T follicular helper cell (primary cell): ENCODE results near the gene ALDH3A2.
"Not testable (repeated sequence)": the region's sequence is repeated elsewhere in the genome, so short reads cannot be mapped to it uniquely, and the experiment has no call there.

Experiments
- DNase-seq: peaks from one replicate; pipeline ENCODE4 v3.0.0-alpha.2; 2020; ENCODE audit warnings: low read depth

ALDH3A2 gene

DNA sequence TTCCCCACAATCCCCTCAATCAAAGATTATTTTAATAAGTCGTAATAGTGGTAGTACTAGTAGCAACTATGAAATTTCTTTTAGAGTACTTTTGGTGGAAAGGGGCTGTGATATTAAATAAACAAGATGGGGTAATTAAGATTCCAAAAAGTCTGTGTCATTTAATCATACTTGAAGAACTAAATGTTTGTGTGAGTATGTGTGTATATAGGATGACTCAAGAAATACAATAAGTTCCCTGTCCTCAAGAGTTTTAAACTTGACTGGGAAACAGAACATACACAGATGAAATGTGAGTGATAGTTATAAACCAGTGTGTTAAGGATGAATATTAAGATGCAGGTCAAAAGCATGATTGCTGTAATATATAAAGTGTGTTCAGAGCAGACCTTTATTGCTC, 2.3 kb downstream of the ALDH3A2 start:
- no peak for DNase-seq

DNA sequence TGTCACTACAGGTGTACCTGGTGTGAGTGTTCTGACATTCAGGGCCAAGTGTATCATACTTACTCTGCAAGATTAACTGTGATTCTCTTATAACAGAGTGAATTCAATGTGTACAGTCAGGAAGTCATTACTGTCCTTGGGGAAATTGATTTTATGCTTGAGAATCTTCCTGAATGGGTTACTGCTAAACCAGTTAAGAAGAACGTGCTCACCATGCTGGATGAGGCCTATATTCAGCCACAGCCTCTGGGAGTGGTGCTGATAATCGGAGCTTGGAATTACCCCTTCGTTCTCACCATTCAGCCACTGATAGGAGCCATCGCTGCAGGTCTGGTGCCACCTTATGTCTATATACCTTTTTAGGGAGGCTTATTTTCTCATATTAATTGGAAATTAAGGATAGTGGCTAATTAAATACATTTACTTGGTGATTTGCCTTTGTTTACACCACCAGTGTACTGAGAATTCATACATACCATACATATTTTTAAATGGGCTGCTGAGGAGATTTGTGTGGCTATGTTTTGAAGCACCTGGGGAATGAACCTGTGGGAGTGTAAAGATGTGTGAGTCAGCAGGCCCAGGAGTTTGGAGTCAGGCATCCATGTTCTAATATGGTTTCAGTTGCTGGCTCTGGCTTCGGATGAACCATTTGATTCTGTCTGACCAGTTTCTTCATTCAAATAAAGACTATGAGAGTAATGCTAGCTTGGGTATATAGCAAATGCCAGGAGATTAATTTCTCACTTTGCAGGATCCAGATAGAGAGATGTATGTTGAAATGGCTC, 3.1 kb downstream of the ALDH3A2 start:
- no peak for DNase-seq

DNA sequence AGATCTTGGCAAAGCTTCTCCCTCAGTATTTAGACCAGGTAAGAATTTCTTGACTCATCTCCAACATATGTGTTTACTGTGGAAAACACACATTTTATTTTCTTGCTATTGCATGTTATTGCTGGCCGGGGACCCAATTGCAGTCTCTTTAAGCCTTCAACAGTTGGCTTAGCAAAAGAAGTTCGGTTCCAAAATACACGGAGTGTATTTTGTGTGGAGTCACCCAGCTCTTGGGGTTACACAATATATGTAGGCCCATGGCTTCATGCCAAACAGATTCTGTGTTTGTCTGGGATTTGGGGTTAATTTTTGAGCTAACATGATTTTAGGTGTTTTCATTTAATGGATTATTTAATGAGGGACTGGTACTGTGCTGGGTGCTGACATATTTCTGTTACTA, 4.0 kb downstream of the ALDH3A2 start:
- DNase-seq = no peak

DNA sequence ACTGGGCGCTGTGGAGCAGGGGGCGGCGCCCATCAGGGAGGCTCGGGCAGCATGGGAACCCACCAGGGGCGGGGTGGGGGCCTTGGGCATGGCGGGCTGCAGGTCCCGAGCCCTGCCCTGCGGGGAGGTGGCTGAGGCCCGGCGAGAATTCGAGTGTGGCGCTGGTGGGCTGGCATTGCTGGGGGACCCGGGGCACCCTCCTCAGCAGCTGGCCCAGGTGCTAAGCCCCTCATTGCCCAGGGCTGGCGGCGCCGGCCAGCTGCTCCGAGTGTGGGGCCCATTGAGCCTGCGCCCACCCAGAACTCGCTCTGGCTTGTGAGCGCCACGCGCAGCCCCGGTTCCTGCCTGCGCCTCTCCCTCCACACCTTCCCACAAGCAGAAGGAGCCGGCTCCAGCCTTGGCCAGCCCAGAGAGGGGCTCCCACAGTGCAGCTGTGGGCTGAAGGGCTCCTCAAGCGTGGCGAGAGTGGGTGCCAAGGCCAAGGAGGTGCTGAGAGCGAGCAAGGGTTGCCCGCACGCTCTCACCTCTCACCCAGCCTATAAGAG, 5.9 kb downstream of the ALDH3A2 start:
- DNase-seq = no peak

DNA sequence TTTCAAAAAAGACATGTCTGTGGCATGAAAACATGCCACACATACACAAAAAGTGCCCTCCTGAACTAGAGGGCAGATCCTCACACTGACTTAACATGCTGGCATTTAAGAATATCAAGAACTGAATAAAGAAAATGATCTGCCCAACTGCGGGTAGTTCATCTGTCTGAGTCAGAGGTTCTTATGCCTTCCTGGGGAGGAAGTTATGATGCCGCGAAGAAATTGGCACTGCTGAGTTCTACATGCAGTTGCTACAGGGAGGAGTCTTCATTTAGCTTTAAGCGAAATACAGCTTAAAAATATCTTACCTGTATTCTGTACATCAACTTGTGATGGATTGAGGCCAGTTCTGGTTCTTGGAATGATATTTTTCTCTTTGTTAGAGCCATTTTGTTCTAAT, 6.3 kb downstream of the ALDH3A2 start:
- no peak for DNase-seq

DNA sequence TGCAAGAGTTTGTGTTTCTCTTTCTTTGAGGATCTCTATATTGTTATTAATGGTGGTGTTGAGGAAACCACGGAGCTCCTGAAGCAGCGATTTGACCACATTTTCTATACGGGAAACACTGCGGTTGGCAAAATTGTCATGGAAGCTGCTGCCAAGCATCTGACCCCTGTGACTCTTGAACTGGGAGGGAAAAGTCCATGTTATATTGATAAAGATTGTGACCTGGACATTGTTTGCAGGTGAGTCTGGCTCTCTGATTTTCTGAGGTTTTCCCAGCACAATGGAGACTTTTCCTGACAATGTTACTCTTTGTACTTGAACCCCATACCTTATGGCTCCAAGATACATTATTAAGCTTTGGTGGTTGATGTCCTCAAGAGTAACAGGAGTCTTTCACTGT, 7.8 kb downstream of the ALDH3A2 start:
- DNase-seq = no peak

DNA sequence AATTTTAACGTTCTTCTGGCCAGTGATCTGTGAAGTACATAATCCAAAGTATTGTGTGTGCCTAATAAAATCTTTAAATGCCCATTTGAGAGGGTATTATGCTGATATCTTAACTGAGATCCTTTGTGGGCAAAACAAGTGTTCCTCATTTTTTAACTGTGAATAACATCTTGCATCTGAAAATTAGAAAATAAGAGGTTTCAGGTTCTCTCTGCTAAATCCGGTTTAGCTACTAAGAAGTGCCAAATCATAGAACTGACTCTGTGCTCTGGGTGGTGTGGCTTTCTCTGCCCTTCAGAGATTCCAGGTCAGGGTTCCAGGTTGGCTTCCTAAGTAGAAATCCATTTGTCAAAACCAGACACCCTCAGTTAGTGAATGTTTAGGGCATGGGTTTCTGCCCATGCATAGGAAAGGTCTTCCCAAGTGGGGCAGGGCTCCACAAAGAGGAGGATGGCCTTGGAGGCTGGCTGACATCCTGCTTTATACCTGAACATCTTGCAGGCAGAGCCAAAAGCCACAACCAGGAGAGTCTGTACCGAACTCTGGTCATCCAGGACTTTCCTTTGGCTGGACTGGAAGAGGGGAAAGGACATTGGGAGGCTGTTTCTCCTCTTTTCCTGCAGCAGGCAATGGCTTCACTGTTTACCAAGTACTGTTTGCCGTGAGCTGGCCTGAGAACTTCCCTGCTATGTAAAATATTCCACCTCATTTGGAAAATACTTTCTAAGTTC, 8.5 kb downstream of the ALDH3A2 start:
- DNase-seq = no peak

DNA sequence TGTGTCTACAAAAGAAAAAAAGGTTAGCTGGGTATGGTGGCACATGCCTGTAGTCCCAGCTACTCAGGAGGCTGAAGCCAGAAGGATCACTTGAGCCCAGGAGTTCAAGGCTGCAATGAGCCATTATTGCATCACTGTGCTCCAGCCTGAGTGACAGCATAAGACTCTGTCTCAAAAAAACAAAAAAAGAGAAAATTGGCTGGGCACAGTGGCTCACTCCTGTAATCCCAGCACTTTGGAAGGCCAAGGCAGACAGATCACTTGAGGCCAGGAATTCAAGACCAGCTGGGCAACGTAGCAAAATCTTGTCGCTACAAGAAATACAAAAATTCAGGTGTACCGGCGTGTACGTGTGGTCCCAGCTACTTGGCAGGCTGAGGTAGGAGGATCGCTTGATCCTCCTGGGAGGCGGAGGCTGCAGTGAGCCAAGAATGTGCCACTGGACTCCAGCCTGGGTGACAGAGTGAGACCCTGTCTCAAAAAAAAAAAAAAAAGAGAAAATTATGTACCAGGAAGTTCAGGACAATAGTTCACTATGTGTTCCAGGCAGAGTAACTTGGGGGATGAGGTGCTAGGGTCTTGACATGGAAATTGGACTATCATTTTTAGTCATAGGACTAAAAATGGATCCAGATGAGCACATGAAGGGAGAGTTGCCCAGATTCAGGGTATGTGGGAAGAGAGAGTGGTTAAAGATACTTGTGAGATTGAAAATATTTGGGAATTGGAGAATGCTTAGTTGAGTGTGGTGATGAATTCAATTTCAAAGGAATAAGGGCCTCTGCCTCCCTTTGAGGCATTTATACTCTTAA, 11.0 kb downstream of the ALDH3A2 start:
- DNase-seq = no peak

DNA sequence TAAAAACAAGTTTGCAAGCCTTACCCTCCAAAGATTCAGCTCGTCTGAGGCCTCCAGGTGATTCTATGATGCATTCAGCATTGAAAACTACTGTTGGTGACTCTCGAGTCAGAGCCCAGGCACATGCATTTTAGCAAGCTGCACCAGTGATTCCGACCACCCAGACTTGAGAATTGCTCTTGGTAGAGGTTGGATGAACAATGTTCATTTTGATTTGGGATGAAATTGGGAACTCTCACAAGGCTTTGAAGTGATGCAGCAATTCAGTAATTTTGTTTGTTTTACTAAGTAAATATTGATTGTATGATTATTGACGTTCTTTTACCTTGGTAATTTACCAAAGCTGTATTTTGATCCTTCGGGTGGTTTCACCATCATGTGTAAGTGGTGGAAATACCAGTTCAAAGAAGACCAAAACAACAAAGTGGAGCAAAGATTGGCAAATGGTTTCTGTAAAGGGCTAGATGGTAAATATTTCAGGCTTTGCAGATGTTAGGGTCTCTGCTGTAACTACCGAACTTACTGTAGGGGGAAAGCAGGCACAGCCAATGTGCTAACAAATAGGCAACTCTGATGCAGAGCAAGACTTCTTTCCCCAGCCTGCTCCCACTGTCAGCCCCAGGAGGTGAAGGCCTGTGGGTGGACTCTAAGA, 11.8 kb downstream of the ALDH3A2 start:
- no peak for DNase-seq

DNA sequence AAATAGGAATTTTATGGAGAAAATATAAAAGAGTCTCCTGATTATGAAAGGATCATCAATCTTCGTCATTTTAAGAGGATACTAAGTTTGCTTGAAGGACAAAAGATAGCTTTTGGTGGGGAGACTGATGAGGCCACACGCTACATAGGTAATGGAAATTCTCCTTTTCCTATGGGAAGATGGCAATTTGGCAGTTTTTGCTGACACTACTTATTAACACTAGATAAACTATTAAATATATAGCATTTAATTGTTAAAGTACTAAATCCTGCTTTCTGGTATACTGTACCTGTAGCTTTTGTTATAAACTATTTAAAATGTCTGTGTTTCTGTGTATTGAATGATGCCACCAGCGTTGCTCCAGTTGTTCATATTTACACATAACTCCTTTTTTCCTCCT, 12.6 kb downstream of the ALDH3A2 start:
- no peak for DNase-seq

DNA sequence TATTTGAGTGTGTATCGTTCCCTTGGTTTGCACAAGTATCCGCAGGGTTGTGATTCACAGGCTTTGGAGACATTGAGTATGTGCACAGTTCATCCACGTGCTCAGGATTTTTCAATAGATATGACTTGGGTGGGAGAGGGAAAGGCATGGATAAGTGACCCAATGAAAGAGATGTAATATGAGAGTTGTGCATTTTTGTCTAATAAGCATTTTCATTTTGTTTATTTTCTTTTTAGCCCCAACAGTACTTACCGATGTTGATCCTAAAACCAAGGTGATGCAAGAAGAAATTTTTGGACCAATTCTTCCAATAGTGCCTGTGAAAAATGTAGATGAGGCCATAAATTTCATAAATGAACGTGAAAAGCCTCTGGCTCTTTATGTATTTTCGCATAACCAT, 14.5 kb downstream of the ALDH3A2 start:
- DNase-seq = no peak

DNA sequence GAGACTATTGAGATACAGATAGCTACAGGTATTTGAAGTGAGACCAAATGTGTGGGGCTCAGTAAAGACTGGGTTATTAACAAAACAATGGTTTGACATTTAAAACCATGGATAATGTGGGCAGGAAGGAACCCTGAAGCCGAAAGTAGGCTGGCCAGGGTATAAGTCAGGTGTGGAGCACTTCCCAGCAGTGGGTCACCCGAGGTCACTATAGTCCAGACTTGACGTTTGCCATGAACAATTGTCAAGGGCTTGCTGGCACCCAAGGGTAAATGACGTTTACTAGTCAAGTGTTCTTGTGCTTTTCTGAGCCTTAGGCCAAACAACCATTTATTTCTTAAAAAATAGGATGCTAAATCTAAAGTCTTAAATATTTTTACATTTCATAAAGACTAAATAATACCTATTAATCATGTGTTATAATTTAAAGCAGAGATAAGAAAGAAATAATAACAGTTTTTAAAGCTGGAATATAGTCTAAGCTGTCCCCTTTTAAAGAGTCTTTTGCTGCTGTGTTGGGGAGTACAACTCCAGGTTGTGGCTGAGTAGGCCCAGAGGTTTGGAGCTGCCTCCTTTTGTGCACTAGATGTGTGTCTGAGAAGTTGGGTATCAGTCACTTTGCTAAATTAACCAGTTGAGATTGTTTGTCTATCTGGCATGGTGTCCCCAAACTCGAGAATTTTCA, 15.7 kb downstream of the ALDH3A2 start:
- no peak for DNase-seq

DNA sequence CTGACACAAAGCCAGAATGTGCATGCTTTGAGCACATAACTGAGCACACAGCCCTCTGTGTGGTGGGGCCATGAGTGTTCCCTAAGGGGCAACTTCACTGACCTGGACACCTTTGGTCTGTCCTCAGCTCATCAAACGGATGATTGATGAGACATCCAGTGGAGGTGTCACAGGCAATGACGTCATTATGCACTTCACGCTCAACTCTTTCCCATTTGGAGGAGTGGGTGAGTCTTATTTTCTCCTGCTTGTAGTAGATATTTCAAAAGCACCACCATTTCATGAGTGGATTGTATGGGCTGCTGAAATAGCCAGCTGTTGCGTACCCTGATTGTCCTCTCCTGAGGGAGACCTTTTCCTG, 16.2 kb downstream of the ALDH3A2 start:
- DNase-seq = no peak

DNA sequence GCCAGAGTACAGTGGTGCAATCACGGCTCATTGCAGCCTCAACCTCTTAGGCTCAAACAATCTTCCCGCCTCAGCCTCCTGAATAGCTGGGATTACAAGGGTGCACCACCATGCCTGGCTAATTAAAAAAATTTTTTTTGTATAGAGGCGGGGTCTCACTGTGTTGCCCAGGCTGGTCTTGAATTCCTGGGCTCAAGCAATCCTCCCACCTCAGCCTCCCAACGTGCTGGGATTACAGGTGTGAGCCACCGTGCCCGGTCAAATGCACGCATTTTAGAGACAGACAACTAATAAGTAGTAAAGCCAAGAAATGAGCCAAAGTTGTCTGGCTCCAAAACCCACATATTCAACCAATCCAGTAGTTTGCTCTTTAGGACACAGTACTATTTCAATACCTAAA, 21.1 kb downstream of the ALDH3A2 start:
- DNase-seq = not testable (repeated sequence)

DNA sequence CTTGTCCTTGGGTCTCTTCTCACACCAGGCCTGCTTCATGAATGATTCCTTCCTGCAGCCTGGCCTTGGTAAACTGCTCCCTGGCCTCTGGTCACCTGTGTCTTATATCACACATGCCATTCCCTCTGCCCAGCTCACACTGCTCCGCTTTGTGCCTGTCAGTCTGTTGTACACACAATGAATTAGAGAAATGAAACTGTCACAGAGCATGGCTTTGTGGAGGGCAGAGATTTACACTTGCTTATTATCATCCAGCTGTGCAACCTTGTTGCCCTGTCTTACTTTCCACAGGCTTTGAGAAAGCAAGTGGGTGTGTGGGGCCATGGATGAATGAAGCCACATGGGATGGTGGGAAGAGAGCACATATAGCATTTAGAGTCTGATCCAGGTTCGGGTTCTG, 22.4 kb downstream of the ALDH3A2 start:
- DNase-seq = no peak

DNA sequence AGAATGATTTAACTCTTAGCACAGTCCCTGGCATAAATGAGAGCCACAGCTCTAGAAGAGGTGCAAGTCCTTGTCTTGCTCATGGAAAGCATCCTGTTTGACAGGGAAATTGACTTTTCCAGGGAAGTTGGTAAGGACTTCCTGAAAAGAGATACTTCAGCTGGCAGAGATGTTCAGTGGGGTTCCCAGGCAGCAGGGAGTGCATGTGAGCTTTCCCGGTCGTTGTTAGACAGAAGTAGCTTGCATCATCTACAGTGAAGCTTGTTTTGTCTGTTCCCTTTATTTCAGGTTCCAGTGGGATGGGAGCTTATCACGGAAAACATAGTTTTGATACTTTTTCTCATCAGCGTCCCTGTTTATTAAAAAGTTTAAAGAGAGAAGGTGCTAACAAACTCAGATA, 22.9 kb downstream of the ALDH3A2 start:
- DNase-seq = no peak

DNA sequence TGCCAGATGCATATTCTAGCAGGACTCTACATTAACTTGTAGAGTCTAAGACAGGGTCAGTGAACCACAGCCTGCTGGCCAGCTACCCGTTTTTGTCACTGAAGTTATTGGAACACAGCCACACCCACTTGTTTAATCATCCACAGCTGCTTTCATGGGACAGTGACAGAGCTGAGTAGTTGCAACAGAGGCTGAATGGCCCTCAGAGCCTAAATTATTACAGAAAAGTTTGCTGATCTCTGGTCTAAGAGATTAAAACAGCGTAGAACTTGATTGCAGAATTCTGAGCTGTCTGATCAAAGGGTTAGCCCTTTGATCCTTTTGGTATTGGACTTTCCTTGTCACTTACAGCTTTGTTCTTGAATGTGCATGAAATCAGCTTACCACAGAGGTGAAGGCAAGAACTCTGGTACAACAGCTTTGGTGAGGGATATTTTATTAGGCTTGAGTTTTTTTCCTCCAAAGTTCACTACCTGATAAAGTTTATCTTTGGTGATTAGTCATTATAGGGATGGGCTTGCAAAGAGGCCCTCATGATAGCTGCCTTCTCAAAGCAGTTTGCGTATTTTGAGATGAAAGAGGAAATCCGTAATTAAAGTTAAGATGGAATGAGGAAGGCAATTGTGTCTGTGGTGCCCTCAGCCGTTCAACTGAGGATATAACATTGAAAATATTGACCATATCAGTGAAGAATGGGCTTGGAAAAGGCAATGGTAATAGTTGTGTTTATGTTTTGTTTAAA, 23.6 kb downstream of the ALDH3A2 start:
- no peak for DNase-seq

DNA sequence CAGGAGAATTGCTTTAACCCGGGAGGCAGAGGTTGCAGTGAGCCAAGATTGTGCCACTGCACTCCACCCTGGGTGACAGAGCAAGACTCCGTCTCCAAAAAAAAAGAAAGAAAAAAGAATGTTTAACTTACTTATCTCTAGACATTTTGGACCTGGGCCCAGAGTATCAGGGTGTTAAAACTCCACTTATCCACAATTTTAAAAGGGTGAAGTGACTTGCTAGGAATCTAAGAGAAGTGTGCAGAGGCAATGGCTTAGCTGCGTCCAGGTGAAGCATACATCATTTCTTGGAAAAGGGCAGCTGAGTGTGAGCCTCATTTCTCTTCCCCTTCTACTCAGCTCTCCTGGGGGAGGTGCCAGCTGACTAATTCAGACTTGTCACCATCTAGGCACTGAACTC, 25.1 kb downstream of the ALDH3A2 start:
- DNase-seq = no peak

DNA sequence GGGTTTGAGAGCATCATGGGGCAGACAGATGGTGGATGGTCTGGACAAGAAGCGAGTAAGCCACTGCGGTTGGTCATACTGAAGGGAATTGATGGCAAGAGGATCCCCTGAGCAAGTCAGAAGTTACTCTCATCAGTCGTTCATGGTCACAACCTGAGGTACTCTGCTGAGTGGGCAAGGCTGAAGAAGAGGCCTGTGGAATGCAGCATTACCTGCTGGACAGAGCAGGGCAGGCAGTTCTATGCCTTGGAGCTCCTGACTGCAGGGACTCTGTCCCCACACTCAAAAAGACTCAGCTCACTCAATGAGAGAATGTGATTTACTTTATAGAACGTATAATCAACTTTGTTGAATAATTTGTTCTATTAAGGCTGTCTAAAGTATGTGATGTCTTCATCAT, 28.3 kb downstream of the ALDH3A2 start:
- DNase-seq = no peak

DNA sequence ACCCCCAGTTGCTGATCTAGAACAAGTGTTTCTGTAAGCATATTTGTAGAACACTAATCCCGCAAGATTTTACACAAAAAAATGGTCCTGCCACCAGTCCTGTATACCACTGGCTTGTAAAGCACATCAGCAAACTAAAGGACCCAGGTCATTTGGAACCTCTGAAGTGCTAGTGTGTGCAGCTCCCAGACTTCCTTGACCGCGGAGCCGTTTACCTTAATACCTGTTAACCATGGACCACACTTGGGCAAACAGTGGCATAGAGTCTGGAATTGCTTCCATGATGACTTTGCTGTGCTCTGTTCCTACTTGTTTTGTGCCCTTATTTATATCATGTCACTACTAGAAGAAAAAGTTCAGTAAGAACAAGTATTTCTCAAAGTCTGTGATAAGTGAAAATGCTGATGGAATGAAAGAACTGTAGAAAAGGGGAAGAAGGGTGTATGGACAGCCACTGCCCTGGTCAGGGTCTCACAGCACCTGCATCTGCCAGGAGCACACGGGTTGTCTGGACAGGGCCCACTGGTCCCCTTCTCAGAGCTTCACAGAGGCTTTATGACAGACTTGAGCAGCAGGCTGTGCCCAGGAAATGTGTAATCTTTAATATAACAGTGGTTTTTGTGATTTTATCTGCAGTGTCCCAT, 29.3 kb downstream of the ALDH3A2 start:
- no peak for DNase-seq
